Mucosa of rectum (tissue), 2 donors: Measurements from ENCODE around the gene CLK3.
A peak's percentile ranks its signal among the peaks of the same experiment; 100 is the strongest.

ENCODE experiments used
- H3K27ac ChIP-seq, 2 donors: one replicate each; pipeline ENCODE4 v1.7.0; 2013; ENCODE audit warnings: inconsistent platforms in 2 of 2, low read depth in 2 of 2, low read length in 2 of 2
- H3K27me3 ChIP-seq, 2 donors: one replicate each; pipeline ENCODE4 v1.7.0; 2013; ENCODE audit warnings: low read length in 2 of 2; ENCODE audit not compliant: control insufficient read depth in 2 of 2, insufficient read depth in 2 of 2
- H3K36me3 ChIP-seq, 2 donors: one replicate each; pipeline ENCODE4 v1.7.0; 2013; ENCODE audit warnings: low read length in 2 of 2; ENCODE audit not compliant: control insufficient read depth in 2 of 2, insufficient read depth in 2 of 2
- H3K4me1 ChIP-seq, 2 donors: one replicate each; pipeline ENCODE4 v1.7.0; 2013; ENCODE audit warnings: low read length in 2 of 2, mild to moderate bottlenecking in 1 of 2; ENCODE audit not compliant: control insufficient read depth in 2 of 2, insufficient read depth in 2 of 2
- H3K4me3 ChIP-seq, 2 donors: one replicate each; pipeline ENCODE4 v1.7.0; 2013; ENCODE audit warnings: low read length in 2 of 2
- H3K9ac ChIP-seq, 2 donors: one replicate each; pipeline ENCODE4 v1.7.0; 2013; ENCODE audit warnings: low read length in 2 of 2, low read depth in 1 of 2, mild to moderate bottlenecking in 1 of 2
- H3K9me3 ChIP-seq, 2 donors: one replicate each; pipeline ENCODE4 v1.7.0; 2013; ENCODE audit warnings: low read length in 2 of 2; ENCODE audit not compliant: control insufficient read depth in 2 of 2
- donor health status: healthy.
- donor health status: Normal muscosa, but diverticular disease.

The CLK3 gene

DNA sequence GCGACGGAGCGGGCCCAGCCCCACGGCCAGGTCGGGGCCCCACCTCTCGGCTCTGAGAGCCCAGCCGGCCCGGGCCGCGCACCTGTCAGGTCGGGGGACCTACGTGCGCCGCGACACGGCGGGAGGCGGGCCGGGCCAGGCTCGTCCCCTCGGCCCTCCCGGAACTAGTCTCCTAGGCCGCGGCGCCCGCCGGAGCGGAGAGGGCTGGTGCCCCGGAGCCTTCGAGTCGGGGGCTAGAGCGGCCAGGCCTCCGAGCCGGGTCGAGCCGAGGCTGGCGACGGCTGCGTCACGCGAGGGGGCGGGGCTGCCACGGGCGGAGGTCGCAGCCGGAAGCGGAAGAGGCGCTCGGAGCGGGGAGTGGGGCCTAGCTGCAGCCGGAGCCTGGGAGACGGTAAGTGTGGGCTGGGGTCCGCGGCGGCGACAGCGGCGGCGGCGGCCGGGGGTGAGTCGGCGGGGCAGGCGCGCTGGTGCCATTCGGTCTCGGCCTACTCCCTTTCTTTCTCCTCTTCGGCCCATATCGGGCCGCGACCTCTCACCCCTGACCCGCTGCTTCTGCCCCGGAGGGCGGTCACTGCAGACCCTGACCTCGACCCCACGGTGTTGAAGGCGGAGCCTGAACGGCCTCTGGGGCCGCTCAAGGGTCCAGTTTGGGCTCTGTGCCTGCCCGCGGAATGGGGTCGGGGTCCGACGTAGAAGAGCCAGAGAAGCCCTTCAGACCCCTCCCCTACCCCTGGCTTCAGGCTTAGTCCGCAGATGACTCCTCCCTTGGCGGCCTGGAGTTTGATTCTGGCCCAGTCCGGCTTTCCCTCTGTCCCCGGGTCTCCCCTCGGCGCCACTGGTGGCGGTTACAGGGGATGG, at the start of gene CLK3:
CLK3 (plus strand) TSS at position 329 of the 858 bp plus-strand sequence. CDS start 3,361 bp downstream, outside the sequence.
- Histone ChIP-seq H3K4me1 (peaks cover 22 to 25% of the 10 kb centered on the region in 2 donors), H3K4me3 (peak within 1 kb of the TSS; percentile 95 to 97), H3K9ac (peak within 1 kb of the TSS; percentile 100), H3K27ac (peak within 1 kb of the TSS; percentile 98), H3K9me3 (no peaks in the 10 kb centered on the region), H3K36me3 (peaks cover 17 to 19% of the 10 kb centered on the region in 2 donors), H3K27me3 (no peaks in the 10 kb centered on the region)

DNA sequence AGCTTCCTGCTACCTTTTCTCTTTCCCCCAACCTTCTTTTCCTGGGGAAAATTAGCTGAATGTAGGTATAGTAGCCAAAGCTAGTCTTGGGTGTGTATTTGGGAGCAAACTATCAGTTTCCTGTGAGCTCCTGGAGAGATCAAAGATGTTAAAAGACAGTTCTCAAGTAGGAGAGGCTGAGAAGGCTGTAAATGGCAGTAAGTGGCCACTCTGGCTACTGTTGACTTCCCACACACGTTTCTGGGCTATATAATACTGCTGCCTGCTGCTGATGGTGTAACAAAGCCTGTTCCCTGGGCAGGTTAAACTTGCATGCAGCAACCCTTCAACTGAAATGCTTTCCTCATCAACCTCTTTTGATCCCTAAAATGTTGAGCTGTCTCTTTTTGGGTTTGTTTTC, 47.0 kb upstream of the CLK3 start:
- no peak overlapping the region for H3K27ac ChIP-seq

DNA sequence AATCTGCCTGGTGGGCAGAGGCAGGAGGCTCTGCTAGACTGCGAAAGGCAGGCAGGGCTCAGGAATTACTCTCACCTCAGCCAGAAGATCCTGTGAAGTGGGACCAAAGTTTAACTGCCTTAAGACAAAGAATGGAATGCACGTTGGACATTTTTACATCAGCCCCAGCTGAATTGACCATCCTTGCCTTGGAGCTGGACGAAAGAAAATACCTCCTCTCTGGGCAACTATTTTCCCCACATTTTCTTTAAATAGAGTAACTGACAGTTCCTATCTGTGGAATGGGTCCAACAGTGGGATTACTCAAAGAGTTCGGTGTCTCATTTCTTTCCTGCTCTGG, 45.9 kb upstream of the CLK3 start:
- Histone ChIP-seq H3K4me1 (no peaks in the 10 kb centered on the region), H3K4me3 (no peak overlapping the region), H3K27me3 (no peaks in the 10 kb centered on the region), H3K9me3 (no peaks in the 10 kb centered on the region), H3K27ac (no peak overlapping the region), H3K9ac (no peak overlapping the region), H3K36me3 (peaks cover 13 to 20% of the 10 kb centered on the region in 2 donors)

More for the DNA sequence above, 47.0 kb upstream of the CLK3 start:
- no peak overlapping the region for H3K4me3 ChIP-seq
- H3K27me3 ChIP-seq, result no peaks in the 10 kb centered on the region
- no peak overlapping the region for H3K9ac ChIP-seq
- no peaks in the 10 kb centered on the region for H3K4me1 ChIP-seq
- no peaks in the 10 kb centered on the region for H3K9me3 ChIP-seq
- peaks cover 7 to 14% of the 10 kb centered on the region in 2 donors for H3K36me3 ChIP-seq

DNA sequence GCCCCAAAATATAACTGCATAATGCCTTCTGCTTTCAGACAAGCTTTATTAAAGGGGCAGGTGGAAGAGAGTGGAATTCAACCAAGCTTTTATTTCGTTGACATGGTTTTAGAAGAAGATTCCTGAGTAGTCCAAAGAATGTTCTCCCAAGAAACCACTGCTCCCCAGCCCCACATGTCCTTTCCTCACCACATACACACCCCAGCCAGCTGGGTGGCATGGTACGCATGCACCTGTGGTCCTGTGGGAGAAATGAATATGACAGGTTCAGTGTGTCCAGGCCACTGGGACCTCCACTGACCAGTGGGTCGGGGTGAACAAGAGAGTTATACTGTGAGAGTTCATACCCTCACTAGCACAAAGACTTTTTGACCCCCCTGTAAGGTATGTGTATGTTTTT, 44.4 kb upstream of the CLK3 start:
- Histone ChIP-seq H3K27ac (no peak overlapping the region), H3K4me1 (no peaks in the 10 kb centered on the region), H3K36me3 (peaks cover 22 to 32% of the 10 kb centered on the region in 2 donors), H3K27me3 (no peaks in the 10 kb centered on the region), H3K4me3 (no peak overlapping the region), H3K9me3 (no peaks in the 10 kb centered on the region), H3K9ac (no peak overlapping the region)

DNA sequence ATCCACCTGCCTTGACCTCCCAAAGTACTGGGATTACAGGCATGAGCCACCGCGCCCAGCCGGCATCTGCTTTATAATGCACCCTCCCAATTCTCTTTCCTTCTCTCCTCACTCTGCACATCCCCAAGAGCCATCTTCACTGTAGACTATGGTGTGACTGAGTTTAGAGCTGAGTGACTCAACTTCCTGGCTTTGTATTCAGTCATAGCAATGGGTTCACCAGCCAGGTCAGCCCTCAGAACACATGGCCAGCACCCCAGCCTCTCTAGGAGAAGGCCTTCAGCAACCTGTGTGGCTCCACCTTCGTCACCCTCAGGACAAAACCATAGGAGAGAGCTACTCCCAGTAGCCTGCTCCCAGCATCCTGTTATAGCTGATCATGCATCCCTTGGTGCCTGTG, 41.6 kb upstream of the CLK3 start:
- Histone ChIP-seq H3K9me3 (no peaks in the 10 kb centered on the region), H3K4me1 (no peaks in the 10 kb centered on the region), H3K9ac (no peak overlapping the region), H3K36me3 (peaks cover 29 to 42% of the 10 kb centered on the region in 2 donors), H3K4me3 (no peak overlapping the region), H3K27ac (no peak overlapping the region), H3K27me3 (no peaks in the 10 kb centered on the region)

DNA sequence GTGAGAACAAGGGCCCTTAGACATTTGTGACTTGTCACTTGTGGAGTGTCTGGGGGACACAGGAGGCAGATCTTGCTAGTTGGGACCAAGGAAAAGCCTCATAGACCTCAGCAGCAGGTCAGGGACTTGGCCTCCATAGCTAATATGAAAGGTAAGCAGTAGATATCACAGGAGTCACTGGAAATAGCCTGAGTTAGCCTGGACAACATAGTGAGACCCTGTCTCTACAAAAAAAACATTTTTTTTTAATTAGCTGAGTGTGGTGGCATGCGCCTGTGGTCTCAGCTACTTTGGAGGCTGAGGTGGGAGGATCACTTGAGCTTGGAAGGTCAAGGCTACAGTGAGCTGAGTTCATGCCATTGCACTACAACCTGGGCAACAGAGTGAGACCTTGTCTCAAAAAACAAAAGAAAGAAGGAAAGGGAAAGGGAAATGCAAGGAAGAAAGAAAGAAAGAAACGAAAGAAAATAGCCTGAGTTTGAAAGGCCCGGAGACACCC, 37.1 kb upstream of the CLK3 start:
- Histone ChIP-seq H3K27ac (no peak overlapping the region), H3K4me1 (no peaks in the 10 kb centered on the region), H3K9ac (no peak overlapping the region), H3K36me3 (peaks cover 22 to 34% of the 10 kb centered on the region in 2 donors), H3K4me3 (no peak overlapping the region), H3K27me3 (no peaks in the 10 kb centered on the region), H3K9me3 (no peaks in the 10 kb centered on the region)

DNA sequence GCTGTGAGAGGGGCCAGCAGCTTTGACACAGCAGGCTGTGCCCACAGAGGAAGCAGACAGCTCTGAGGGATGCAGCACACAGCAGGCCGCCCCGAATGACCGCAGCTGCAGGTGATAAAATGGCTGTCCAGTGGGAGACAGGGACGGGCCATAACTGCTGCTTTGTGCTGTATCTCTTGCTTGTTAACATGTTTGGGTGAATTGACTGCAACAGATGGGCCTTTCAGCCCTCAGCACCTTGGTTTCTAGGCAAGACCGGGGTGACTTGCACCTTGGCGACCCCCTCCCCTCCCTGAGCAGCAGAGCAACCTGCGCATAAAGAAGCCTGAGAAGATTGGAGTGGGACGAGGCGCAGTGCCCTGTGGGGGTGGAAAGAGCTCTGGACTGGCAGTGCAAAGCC, 36.6 kb upstream of the CLK3 start:
- Histone ChIP-seq H3K4me1 (no peaks in the 10 kb centered on the region), H3K4me3 (no peak overlapping the region), H3K36me3 (peaks cover 19 to 33% of the 10 kb centered on the region in 2 donors), H3K27ac (no peak overlapping the region), H3K9me3 (no peaks in the 10 kb centered on the region), H3K9ac (no peak overlapping the region), H3K27me3 (no peaks in the 10 kb centered on the region)

DNA sequence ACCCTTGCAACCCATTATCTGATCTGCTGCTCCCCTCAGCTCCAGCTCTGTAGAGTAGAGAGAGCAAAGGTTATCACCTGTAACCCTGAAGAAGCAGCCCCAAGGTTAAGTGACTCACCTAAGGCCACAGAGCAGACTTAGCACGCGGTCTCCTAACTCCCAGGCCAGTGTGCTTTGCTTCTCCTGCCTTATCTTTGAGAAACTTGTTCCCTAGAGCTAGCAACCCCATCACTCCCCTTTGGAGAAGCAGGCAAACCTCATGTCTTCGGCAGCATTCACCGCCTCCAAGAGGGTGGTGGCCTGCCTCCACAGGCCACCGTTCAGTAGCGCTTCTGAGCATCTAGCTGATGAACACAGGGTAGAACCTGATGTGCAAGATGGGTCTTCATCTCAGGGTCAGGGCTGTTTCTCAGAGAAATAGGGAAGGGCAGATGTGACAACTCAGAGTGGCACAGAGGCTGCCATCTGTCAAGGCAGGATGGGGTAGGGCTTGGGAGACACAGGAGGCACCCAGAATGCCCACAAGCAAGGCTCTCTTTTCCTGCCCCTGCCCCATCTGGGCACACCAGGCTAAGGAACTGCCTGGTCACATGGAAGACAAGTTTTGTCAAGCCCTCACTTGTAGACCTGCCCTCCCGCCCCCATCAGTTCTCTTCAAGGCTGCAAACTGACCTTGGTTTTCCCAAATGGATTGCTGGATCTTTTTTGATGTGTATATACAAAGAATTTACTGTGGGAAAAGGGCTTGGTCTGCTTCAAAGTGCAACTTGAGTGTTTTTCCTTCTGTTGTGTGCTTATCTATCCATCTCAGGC, 34.9 kb upstream of the CLK3 start:
- Histone ChIP-seq H3K4me3 (no peak overlapping the region), H3K27me3 (no peaks in the 10 kb centered on the region), H3K9ac (no peak overlapping the region), H3K27ac (no peak overlapping the region), H3K36me3 (peaks cover 10 to 20% of the 10 kb centered on the region in 2 donors), H3K9me3 (no peaks in the 10 kb centered on the region), H3K4me1 (no peaks in the 10 kb centered on the region)

DNA sequence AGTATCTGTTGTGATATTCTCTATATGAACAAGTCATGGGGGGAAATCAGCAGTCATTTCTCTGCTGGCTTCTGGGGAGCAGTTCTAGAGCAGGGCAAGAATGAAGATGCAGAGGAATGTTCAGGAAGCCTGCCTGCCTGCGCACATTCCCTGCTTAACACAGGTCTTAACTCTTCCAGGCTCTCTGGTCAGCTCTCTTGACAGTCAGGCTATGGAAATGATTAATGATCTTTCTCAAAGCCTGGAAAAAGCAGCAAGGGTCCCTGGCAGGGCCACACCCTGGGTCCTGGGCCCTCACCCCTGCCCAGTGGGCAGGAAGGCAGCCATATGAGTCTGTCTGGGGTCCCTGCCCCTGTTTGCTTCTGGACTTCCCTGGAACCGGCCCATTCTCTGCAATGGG, 31.4 kb upstream of the CLK3 start:
- H3K9ac ChIP-seq, result no peak overlapping the region
- no peak overlapping the region for H3K27ac ChIP-seq
- no peaks in the 10 kb centered on the region for H3K27me3 ChIP-seq
- peaks cover 6 to 21% of the 10 kb centered on the region in 2 donors for H3K36me3 ChIP-seq
- no peak overlapping the region for H3K4me3 ChIP-seq
- H3K9me3 ChIP-seq, result no peaks in the 10 kb centered on the region
- no peaks in the 10 kb centered on the region for H3K4me1 ChIP-seq

DNA sequence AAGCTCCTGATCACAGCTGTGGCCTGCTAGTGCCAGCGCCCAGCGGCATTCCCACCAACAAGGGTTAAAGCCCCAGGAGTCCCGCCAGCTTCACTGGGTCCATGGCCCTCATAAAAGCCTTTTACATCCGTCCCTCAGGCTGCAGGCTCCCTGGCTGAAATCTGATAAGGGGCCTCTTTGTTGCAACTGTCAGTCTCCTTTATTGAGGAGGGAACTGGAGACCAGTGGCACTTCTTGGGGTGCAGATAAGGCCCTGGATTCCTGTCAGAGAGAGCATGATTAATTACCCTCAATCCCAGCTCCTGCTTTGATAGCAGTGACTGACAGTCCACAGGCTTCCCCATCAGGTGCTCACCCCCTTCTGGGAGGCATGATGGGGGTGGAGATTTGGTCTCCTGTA, 30.9 kb upstream of the CLK3 start:
- no peaks in the 10 kb centered on the region for H3K27me3 ChIP-seq
- H3K4me1 ChIP-seq, result no peaks in the 10 kb centered on the region
- no peaks in the 10 kb centered on the region for H3K9me3 ChIP-seq
- peaks cover 6 to 24% of the 10 kb centered on the region in 2 donors for H3K36me3 ChIP-seq
- H3K9ac ChIP-seq, result no peak overlapping the region
- no peak overlapping the region for H3K27ac ChIP-seq
- H3K4me3 ChIP-seq, result no peak overlapping the region
